NCI-H2029 (cell line): Measurements from ENCODE around the gene GPC5.
"Not testable (repeated sequence)": the region's sequence is repeated elsewhere in the genome, so short reads cannot be mapped to it uniquely, and the experiment has no call there.

ENCODE experiments used
- DNase-seq: peaks from one replicate; lab custom pipeline; 2025; lab: John Stamatoyannopoulos, UW

GPC5 gene

GRCh38 chr13:91398413-91399188, at the start of gene GPC5:
Gene GPC5, plus strand, starts transcription at chr13:91398621.
- no peak for DNase-seq

GRCh38 chr13:91348906-91349435, 49.5 kb upstream of the GPC5 start:
- DNase-seq = peak; percentile 65

GRCh38 chr13:91349992-91350911, 48.2 kb upstream of the GPC5 start:
- DNase-seq = no peak

- DNase-seq = no peak
Observed at GRCh38 chr13:91351123-91351522, 47.3 kb upstream of the GPC5 start.

GRCh38 chr13:91351980-91352379, 46.4 kb upstream of the GPC5 start:
- DNase-seq = no peak

GRCh38 chr13:91352891-91353290, 45.5 kb upstream of the GPC5 start:
- DNase-seq = not testable (repeated sequence)

GRCh38 chr13:91353494-91353893, 44.9 kb upstream of the GPC5 start:
- DNase-seq = no peak

GRCh38 chr13:91355099-91355825, 43.2 kb upstream of the GPC5 start:
- DNase-seq = no peak

- DNase-seq = no peak
Observed at GRCh38 chr13:91355826-91356710, 42.4 kb upstream of the GPC5 start.

GRCh38 chr13:91356919-91357612, 41.4 kb upstream of the GPC5 start:
- DNase-seq = no peak

- no peak for DNase-seq
Observed at GRCh38 chr13:91357613-91358386, 40.6 kb upstream of the GPC5 start.

GRCh38 chr13:91358387-91358782, 40.0 kb upstream of the GPC5 start:
- DNase-seq = no peak

- no peak for DNase-seq
Observed at GRCh38 chr13:91359111-91359510, 39.3 kb upstream of the GPC5 start.

GRCh38 chr13:91359631-91360030, 38.8 kb upstream of the GPC5 start:
- no peak for DNase-seq

GRCh38 chr13:91360246-91360751, 38.1 kb upstream of the GPC5 start:
- no peak for DNase-seq

- DNase-seq = no peak
Observed at GRCh38 chr13:91361755-91362271, 36.6 kb upstream of the GPC5 start.

GRCh38 chr13:91362908-91363307, 35.5 kb upstream of the GPC5 start:
- no peak for DNase-seq

GRCh38 chr13:91368101-91368500, 30.3 kb upstream of the GPC5 start:
- DNase-seq = no peak
